ENCODE data around the gene FYCO1.

- TF ChIP-seq CTCF (IDR thresholded peaks at IDR 0.05) (no peak), EP300 (IDR thresholded peaks at IDR 0.05) (peak in 1 of 4 donors; percentile 20), POLR2A (IDR thresholded peaks at IDR 0.05) (no peak), POLR2AphosphoS5 (IDR thresholded peaks at IDR 0.05) (peak in 3 of 4 donors; percentile 21 to 55 (median 54))
These were observed 9.9 kb downstream of the FYCO1 start for GRCh38 chr3:45985532-45986302.
